Activated naive CD8-positive, alpha-beta T cell treated with anti-CD3 and anti-CD28 coated beads, Interleukin-2, amount 50 U/mL, for 24 hours (primary cell): ENCODE measurements around the gene KLHL36.
"Not testable (repeated sequence)": the region's sequence is repeated elsewhere in the genome, so short reads cannot be mapped to it uniquely, and the experiment has no call there.

ENCODE experiments used
- ATAC-seq: fragments of 150-1000 bp; cut with Tn5 transposase; one replicate; pipeline ENCODE4 v1.10.0; 2021
- DNase-seq: peaks from one replicate; pipeline ENCODE4 v3.0.0; 2021
- H3K27ac Mint-ChIP-seq: one replicate; pipeline ENCODE4 v1.8.0; 2021; ENCODE audit warnings: mild to moderate bottlenecking, mixed read lengths
- H3K27me3 Mint-ChIP-seq: one replicate; pipeline ENCODE4 v1.8.0; 2021; ENCODE audit warnings: mixed read lengths
- H3K36me3 Mint-ChIP-seq: one replicate; pipeline ENCODE4 v1.8.0; 2021; ENCODE audit warnings: low read depth, mixed read lengths
- H3K4me1 Mint-ChIP-seq: one replicate; pipeline ENCODE4 v1.8.0; 2021; ENCODE audit warnings: mixed read lengths
- H3K4me3 Mint-ChIP-seq: one replicate; pipeline ENCODE4 v1.8.0; 2021; ENCODE audit warnings: mild to moderate bottlenecking, moderate library complexity, mixed read lengths
- H3K9me3 Mint-ChIP-seq: one replicate; pipeline ENCODE4 v1.8.0; 2021; ENCODE audit warnings: mixed read lengths

The KLHL36 gene

DNA sequence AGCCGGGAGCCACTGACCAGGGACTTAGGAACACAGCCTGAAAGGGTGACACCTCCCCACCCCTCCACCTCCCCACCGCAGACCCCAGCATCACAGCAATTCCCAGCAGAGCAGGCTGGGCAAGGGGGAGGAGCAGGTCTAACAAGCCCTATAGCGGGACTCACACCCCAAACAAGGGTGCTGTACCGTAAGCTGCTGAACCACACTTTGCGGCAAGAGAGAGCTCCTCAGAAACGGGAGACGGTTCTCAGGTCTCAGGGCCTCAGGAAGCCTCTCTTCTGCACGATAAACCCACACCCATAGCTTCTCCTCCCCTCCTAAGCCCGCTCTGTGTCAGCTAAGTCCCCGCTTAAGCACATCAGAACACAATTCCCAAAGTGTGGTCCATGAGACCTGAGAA is 18.7 kb upstream of the KLHL36 start:
- ATAC-seq (peak; percentile 15), DNase-seq (no peak)
- H3K9me3 Mint-ChIP-seq = no peaks in the 10 kb centered on the region
- H3K36me3 Mint-ChIP-seq = no peaks in the 10 kb centered on the region
- H3K4me1 Mint-ChIP-seq = peaks cover 25% of the 10 kb centered on the region
- peaks cover 5% of the 10 kb centered on the region for H3K27me3 Mint-ChIP-seq
- H3K4me3 Mint-ChIP-seq = no peak overlapping the region
- no peak overlapping the region for H3K27ac Mint-ChIP-seq

DNA sequence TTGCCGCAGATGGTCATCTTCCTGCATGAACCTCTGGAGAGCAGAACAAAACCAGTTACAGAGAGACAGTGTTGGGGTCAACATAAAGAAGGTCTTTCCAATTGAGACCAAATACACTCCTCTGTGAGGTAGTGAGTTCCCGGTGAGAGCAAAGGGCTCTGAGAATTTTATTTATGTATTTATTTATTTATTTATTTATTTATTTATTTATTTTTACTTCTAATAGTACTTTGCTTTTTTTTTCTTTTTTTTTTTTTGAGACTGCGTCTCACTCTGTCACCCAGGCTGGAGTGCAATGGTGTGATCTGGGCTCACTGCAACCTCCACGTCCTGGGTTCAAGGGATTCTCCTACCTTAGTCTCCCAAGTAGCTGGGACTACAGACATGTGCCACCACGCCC is 18.3 kb upstream of the KLHL36 start:
- Mint-ChIP-seq H3K36me3 (no peaks in the 10 kb centered on the region), H3K9me3 (no peaks in the 10 kb centered on the region), H3K27me3 (peaks cover 5% of the 10 kb centered on the region), H3K4me1 (peaks cover 25% of the 10 kb centered on the region), H3K27ac (no peak overlapping the region), H3K4me3 (no peak overlapping the region)
- ATAC-seq = no peak
- DNase-seq = no peak

DNA sequence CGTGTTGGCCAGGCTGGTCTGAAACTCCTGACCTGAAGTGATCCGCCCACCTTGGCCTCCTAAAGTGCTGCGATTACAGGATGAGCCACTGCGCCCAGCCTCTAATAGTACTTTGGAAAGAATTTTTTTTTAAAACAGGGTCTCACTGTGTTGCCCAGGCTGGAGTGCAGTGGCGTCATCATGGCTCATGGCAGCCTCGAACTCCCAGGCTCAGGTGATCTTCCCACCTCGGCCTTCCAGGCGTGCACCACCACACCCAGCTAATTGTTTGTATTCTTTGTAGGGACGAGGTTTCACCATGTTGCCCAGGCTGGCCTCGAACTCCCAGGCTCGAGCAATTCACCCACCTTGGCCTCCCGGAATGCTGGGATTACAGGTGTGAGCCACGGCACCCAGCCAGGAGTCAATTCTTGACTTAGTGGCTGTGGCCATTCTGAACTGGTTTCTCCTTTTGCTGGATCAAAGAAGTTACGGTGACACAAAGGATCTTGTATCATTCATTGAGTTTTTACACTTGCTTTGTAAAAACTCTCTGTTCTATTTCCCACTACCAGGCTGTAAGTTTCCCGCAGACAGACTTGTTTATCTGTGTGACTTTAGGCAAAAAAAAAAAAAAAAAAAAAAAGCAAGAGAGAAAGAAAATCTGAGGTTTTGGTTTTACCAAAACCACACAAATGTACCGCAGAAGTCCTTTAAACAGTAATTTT is 17.7 kb upstream of the KLHL36 start:
- H3K9me3 Mint-ChIP-seq = no peaks in the 10 kb centered on the region
- H3K36me3 Mint-ChIP-seq = no peaks in the 10 kb centered on the region
- DNase-seq (no peak), ATAC-seq (peak; percentile 28)
- H3K4me1 Mint-ChIP-seq = peaks cover 25% of the 10 kb centered on the region
- H3K4me3 Mint-ChIP-seq = peak overlapping the region; percentile 51
- H3K27me3 Mint-ChIP-seq = peaks cover 5% of the 10 kb centered on the region
- peak overlapping the region; percentile 82 for H3K27ac Mint-ChIP-seq

DNA sequence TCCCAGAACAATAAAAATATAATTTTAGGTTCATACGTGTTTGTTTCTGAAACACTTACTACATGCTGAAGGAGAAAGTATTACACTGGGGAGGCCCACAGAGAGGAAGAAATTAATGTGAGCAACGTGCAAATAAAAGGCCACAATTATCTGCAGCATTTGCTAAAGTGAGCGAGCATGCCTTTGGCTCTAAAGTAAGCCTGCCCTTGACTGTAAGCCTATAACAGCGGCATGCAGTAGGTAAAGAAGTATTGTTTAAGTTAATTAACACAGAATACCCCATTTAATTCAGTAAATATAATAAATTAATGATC is 17.2 kb upstream of the KLHL36 start:
- Mint-ChIP-seq H3K4me3 (peak overlapping the region; percentile 51), H3K27ac (peak overlapping the region; percentile 82), H3K9me3 (no peaks in the 10 kb centered on the region), H3K4me1 (peaks cover 25% of the 10 kb centered on the region), H3K27me3 (peaks cover 5% of the 10 kb centered on the region), H3K36me3 (no peaks in the 10 kb centered on the region)
- DNase-seq = no peak
- peak; percentile 46 for ATAC-seq

DNA sequence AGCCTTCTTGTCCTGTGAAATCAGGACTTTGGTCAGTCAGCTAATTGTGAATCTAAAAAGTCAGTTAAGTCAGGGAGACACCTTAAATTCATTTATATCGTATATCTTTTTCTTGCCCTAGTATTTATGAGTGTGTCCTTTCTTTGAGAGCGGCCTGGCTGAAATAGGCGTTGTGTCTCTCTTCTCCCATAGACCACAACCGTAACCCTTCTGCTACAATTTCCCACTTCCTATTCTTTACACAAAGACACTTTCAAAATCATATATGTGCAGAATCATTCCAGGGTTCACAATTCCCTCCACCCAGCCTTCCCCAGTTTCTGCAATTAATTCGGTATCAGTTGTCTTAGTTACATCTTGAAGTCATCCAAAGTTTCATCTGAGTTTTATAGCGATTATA is 16.4 kb upstream of the KLHL36 start:
- no peak overlapping the region for H3K27ac Mint-ChIP-seq
- H3K27me3 Mint-ChIP-seq = peaks cover 5% of the 10 kb centered on the region
- DNase-seq (no peak), ATAC-seq (no peak)
- H3K4me3 Mint-ChIP-seq = no peak overlapping the region
- peaks cover 25% of the 10 kb centered on the region for H3K4me1 Mint-ChIP-seq
- H3K36me3 Mint-ChIP-seq = no peaks in the 10 kb centered on the region
- no peaks in the 10 kb centered on the region for H3K9me3 Mint-ChIP-seq

DNA sequence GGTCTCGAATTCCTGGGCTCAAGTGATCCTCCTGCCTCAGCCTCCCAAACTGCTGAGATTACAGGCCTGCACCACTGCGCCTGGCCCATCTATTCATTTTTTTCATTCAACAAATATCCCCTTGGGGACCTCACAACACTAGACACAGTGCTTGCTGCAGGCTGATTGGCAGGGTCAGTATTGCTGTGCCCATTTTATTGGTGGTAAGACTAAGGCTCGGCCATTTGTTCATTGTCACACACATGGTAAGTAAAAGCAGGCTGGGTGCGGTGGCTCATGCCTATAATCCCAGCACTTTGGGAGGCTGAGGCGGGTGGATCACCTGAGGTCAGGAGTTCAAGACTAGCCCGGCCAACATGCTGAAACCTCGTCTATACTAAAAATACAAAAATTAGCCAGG is 15.4 kb upstream of the KLHL36 start:
- not testable (repeated sequence) for DNase-seq, H3K4me3 Mint-ChIP-seq, H3K9me3 Mint-ChIP-seq, H3K36me3 Mint-ChIP-seq, H3K27ac Mint-ChIP-seq, ATAC-seq, H3K27me3 Mint-ChIP-seq
- H3K4me1 Mint-ChIP-seq = peaks cover 27% of the 10 kb centered on the region

DNA sequence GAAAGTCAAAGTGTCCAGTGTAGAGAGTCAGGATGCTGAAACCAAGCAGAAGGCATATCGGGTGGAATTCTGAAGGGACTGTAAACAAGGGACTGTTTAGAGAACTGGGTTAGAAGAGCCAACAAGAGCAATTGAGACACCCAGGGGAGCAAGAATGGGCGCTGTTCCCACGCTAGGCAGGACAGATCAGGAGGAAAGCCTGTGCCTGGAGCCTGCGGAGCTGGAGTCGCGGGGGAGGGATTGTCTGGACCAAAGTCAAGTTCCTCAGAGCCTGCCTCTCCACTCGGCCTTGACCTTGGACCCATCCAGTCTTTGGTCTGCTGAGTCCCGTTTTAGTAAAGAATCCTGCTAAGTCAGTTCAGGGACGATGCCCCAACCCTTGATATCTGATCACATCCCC is 14.7 kb upstream of the KLHL36 start:
- DNase-seq (no peak), ATAC-seq (no peak)
- Mint-ChIP-seq H3K27me3 (peaks cover 5% of the 10 kb centered on the region), H3K27ac (no peak overlapping the region), H3K4me3 (no peak overlapping the region), H3K9me3 (no peaks in the 10 kb centered on the region), H3K4me1 (peaks cover 31% of the 10 kb centered on the region), H3K36me3 (no peaks in the 10 kb centered on the region)

DNA sequence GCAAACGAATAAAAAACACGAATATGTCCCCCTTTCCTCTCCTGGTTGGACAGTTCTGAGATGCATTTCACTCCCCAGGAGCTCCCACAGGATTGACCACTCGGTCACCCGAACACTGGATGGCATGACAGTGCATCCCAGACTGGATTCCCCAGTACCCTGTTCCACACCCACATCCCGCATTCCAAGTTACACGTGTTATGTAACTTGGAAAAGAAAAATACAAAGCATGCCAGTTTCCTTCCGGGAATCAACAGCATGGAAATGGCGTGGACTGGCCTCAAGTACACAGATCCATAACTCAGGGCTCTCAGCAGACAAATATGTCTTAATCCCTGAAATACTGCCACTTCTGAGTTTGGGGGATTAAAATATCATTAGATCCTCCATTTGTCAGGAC is 12.6 kb upstream of the KLHL36 start:
- no peak for ATAC-seq
- peaks cover 3% of the 10 kb centered on the region for H3K36me3 Mint-ChIP-seq
- no peak overlapping the region for H3K27ac Mint-ChIP-seq
- no peak overlapping the region for H3K4me3 Mint-ChIP-seq
- H3K9me3 Mint-ChIP-seq = peaks cover 7% of the 10 kb centered on the region
- no peak for DNase-seq
- peaks cover 35% of the 10 kb centered on the region for H3K4me1 Mint-ChIP-seq
- H3K27me3 Mint-ChIP-seq = peaks cover 4% of the 10 kb centered on the region

DNA sequence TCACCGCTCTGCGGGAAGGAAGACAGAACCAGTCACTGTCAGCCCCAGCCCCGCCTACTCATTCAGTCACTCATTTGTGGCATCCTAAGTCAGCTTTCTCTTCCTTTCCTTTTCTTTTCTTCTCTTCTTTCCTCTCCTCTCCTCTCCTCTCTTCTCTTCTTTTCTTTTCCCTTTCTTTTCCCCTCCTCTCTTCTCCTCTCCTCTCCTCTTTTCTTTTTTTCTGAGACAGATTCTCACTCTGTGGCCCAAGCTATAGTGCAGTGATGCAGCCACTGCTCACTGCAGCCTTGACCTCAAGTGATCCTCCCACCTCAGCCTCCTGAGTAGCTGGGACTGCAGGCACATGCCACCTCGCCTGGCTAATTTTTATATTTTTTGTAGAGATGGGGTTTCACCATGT is 10.6 kb upstream of the KLHL36 start:
- peaks cover 4% of the 10 kb centered on the region for H3K27me3 Mint-ChIP-seq
- H3K36me3 Mint-ChIP-seq = peaks cover 3% of the 10 kb centered on the region
- ATAC-seq = no peak
- peaks cover 7% of the 10 kb centered on the region for H3K9me3 Mint-ChIP-seq
- DNase-seq = no peak
- H3K4me1 Mint-ChIP-seq = peaks cover 36% of the 10 kb centered on the region
- H3K27ac Mint-ChIP-seq = no peak overlapping the region
- no peak overlapping the region for H3K4me3 Mint-ChIP-seq

DNA sequence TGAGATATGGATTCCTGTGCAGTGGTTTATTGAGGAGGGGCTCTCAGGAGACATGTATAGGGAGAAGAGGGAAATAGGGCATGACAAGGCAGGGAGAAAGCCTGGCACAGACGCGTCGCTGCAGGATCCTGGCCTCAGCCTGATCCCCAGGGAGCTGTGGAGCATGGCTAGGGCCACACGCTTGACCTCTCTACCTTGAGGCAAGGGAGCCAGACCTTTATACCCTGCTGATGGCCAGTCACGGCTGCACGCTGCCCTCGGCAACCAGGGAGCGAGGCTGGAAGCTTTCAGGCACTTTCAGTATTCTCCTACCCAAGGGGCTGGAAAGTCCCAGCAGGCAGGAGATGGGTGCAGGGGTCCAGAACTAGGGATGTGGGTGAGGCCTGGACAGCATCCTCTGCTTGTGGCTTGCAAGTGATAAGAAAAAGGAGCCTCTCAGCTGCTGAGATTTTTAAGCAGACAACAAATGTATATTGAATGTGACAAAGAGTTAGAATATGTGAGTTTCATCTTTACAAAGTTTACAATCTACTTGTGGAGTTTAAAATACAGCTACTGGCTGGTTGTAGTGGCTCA is 10.0 kb upstream of the KLHL36 start:
- H3K4me1 Mint-ChIP-seq = peaks cover 37% of the 10 kb centered on the region
- peaks cover 7% of the 10 kb centered on the region for H3K9me3 Mint-ChIP-seq
- H3K27me3 Mint-ChIP-seq = peaks cover 4% of the 10 kb centered on the region
- peak; percentile 13 for ATAC-seq
- DNase-seq = no peak
- no peak overlapping the region for H3K4me3 Mint-ChIP-seq
- H3K36me3 Mint-ChIP-seq = peaks cover 3% of the 10 kb centered on the region
- H3K27ac Mint-ChIP-seq = no peak overlapping the region

DNA sequence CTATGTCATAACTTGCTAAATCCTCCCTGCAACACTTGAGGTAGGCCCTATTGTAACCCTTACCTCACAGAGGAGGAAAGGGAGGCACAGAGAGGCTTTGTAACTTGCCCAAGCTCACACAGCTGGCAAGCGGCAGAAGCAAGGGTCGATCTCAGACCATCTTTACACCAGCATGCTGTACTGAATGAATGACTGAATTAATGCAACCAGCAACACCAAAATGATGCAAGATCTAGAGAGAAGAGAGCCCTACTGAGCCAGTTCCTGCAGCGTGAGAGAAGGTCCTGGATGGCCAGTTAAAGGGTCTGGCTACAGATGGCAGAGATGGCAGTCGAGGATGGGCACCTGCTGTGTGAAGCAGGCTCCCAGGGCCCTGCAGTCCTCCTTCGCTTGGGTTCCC is 8.2 kb upstream of the KLHL36 start:
- peaks cover 7% of the 10 kb centered on the region for H3K9me3 Mint-ChIP-seq
- no peaks in the 10 kb centered on the region for H3K27me3 Mint-ChIP-seq
- DNase-seq (no peak), ATAC-seq (no peak)
- peaks cover 41% of the 10 kb centered on the region for H3K4me1 Mint-ChIP-seq
- H3K4me3 Mint-ChIP-seq = no peak overlapping the region
- no peak overlapping the region for H3K27ac Mint-ChIP-seq
- peaks cover 3% of the 10 kb centered on the region for H3K36me3 Mint-ChIP-seq

DNA sequence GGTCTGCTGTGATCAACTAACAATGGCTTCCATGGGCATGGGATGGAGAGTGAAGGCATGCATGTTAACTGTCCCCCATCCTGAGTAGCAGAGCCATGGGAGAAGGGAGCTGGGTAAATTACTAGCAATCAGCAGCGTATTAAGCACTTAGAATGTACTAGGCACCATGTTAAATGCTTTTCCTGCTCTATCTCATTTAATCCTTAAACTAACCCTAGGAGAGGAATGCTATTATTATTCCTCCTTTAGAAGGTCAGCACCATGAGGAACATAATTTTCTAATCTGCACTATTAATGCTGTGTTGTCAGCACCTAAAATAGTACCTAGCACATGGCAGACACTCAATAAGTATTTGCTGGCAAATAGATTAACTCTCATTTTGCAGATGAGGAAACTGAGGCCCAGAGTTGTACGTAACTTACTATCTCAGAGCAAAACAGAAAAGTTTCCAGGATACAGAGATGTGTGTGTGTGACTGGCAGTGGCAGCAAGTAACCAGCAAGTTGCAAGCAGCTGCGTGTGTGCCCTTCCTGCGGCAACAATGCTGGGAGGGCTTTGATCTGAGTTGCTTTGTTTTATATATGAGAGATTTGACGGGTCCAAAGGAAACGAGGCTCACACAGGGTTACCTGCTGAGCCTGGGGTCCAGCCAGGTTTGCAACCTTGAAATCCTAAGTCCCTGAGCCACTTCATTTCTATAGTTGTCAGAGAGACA is 6.5 kb upstream of the KLHL36 start:
- peaks cover 41% of the 10 kb centered on the region for H3K4me1 Mint-ChIP-seq
- ATAC-seq (no peak), DNase-seq (no peak)
- no peak overlapping the region for H3K4me3 Mint-ChIP-seq
- peak overlapping the region; percentile 1 for H3K27ac Mint-ChIP-seq
- peaks cover 2% of the 10 kb centered on the region for H3K27me3 Mint-ChIP-seq
- H3K9me3 Mint-ChIP-seq = peaks cover 7% of the 10 kb centered on the region
- H3K36me3 Mint-ChIP-seq = peaks cover 3% of the 10 kb centered on the region

DNA sequence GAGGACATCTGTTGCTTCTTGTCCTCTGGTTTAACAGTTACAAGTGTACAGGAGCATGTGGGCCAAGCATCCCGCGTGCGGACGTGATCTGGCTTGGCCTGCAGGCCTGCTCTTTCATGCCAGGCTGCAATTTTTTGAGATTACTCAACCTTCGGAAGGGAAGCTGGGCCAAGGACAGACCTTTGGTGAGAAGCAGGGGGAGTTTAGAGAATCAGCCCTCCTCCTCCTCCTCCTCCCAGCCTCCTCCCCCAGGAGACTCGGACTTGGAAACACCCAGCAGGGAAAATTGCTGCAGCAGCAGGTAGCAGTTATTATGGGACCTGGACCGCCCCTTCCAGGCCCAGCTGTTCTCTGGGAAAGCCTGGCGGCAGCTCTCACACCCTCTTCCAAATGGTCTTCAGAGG is 5.1 kb upstream of the KLHL36 start:
- Mint-ChIP-seq H3K9me3 (peaks cover 7% of the 10 kb centered on the region), H3K4me3 (no peak overlapping the region), H3K36me3 (peaks cover 3% of the 10 kb centered on the region), H3K4me1 (peaks cover 41% of the 10 kb centered on the region), H3K27me3 (peaks cover 7% of the 10 kb centered on the region), H3K27ac (no peak overlapping the region)
- no peak for ATAC-seq
- DNase-seq = no peak

DNA sequence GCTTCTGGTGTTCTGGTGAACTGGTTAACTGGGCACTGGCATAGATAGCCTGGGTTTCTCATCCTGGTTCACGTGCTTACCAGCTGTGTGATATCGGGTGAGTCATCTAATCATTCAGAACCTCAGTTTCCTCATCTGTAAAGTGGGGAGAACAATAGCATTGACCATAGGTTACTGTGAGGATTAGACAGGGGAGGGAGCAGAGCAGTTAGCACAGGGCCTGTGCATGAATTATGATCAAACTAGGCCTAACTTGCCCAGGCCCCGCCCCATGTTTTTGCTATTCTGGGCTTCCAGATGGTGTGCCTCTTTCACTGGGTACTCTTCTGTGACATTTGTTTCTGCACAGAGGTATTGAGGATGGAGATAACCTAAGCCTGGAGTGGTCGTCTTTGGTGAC is 4.6 kb upstream of the KLHL36 start:
- peaks cover 40% of the 10 kb centered on the region for H3K4me1 Mint-ChIP-seq
- ATAC-seq (no peak), DNase-seq (no peak)
- peaks cover 3% of the 10 kb centered on the region for H3K36me3 Mint-ChIP-seq
- no peak overlapping the region for H3K4me3 Mint-ChIP-seq
- H3K27me3 Mint-ChIP-seq = peaks cover 7% of the 10 kb centered on the region
- H3K9me3 Mint-ChIP-seq = peaks cover 7% of the 10 kb centered on the region
- no peak overlapping the region for H3K27ac Mint-ChIP-seq
